Left renal cortex interstitium (tissue), 4 donors: ENCODE results near the gene ADAMTSL4. TPM values are rescaled to one million over a fixed set of nuclear protein-coding genes. Genes with fewer than 3 reads are reported as not detected.

Source experiments
- DNase-seq, 4 donors: peaks; one replicate each; pipeline ENCODE4 v3.0.0-alpha.2; 2013; ENCODE audit warnings: low read depth in 4 of 4, low spot score in 2 of 4, missing footprints in 1 of 4
- polyA plus RNA-seq, 4 donors: library from polyadenylated mRNA; unstranded; fragments of 120-200 nt; gene quantifications; one replicate each; pipeline ENCODE4 v1.2.1, GENCODE V29; 2013; ENCODE audit not compliant: insufficient read length in 4 of 4

The ADAMTSL4 gene
- polyA plus RNA-seq, 4 donors, result 12.7 to 19.5 (median 16.3) TPM

GRCh38 chr1:150532860-150533259 lies 16.3 kb upstream of the ADAMTSL4 start:
- DNase-seq, result no peak

GRCh38 chr1:150534002-150534401 lies 15.2 kb upstream of the ADAMTSL4 start:
- no peak for DNase-seq

GRCh38 chr1:150535511-150536287 lies 13.5 kb upstream of the ADAMTSL4 start:
- DNase-seq, result no peak

GRCh38 chr1:150536836-150537731 lies 12.1 kb upstream of the ADAMTSL4 start:
- DNase-seq, result no peak

- no peak for DNase-seq
Observed at GRCh38 chr1:150537732-150538684, 11.2 kb upstream of the ADAMTSL4 start.

- no peak for DNase-seq
Observed at GRCh38 chr1:150543500-150544143, 5.6 kb upstream of the ADAMTSL4 start.

GRCh38 chr1:150544204-150544603 lies 5.0 kb upstream of the ADAMTSL4 start:
- DNase-seq, result no peak

- no peak for DNase-seq
Observed at GRCh38 chr1:150545486-150546032, 3.6 kb upstream of the ADAMTSL4 start.

- DNase-seq, result no peak
Observed at GRCh38 chr1:150546294-150546937, 2.8 kb upstream of the ADAMTSL4 start.

GRCh38 chr1:150548324-150548631 lies 930 bp upstream of the ADAMTSL4 start:
- DNase-seq, result no peak

GRCh38 chr1:150549496-150550221 lies 451 bp downstream of the ADAMTSL4 start:
- no peak for DNase-seq

GRCh38 chr1:150550222-150551050 lies 1.2 kb downstream of the ADAMTSL4 start:
- no peak for DNase-seq

- DNase-seq, result no peak
Observed at GRCh38 chr1:150551051-150551783, 2.0 kb downstream of the ADAMTSL4 start.

- no peak for DNase-seq
Observed at GRCh38 chr1:150551784-150552127, 2.5 kb downstream of the ADAMTSL4 start.

- no peak for DNase-seq
Observed at GRCh38 chr1:150552128-150552910, 3.1 kb downstream of the ADAMTSL4 start.

- no peak for DNase-seq
Observed at GRCh38 chr1:150552911-150553289, 3.7 kb downstream of the ADAMTSL4 start.
